Right atrium auricular region (tissue), 2 donors: Measurements from ENCODE around the gene HOXB3. TPM values are rescaled to one million over a fixed set of nuclear protein-coding genes. Genes with fewer than 3 reads are reported as not detected.

Source experiments
- DNase-seq: peaks from one replicate; pipeline ENCODE4 v3.0.0-alpha.2; 2019; ENCODE audit warnings: low spot score
- H3K27ac ChIP-seq, 2 donors: fragments of 200-600 bp; sonication (generic); 1 replicate in 1 of 2; 2 replicates in 1 of 2; pipeline ENCODE4 v1.5.1; 2016 to 2019
- H3K27me3 ChIP-seq, 2 donors: fragments of 200-600 bp; sonication (generic); one replicate each; pipeline versions ENCODE4 v1.5.1 to v1.6.0; 2017 to 2019
- H3K36me3 ChIP-seq: fragments of 200-600 bp; sonication (generic); one replicate; pipeline ENCODE4 v1.5.1; 2016
- H3K4me1 ChIP-seq, 2 donors: fragments of 200-600 bp; sonication (generic); one replicate each; pipeline versions ENCODE4 v1.5.1 to v1.6.0; 2017 to 2019
- H3K4me3 ChIP-seq, 2 donors: fragments of 200-600 bp; sonication (generic); 1 replicate in 1 of 2; 2 replicates in 1 of 2; pipeline ENCODE4 v1.5.1; 2017 to 2019; ENCODE audit warnings: mild to moderate bottlenecking in 1 of 2, moderate library complexity in 1 of 2
- H3K9me3 ChIP-seq, 2 donors: fragments of 200-600 bp; sonication (generic); one replicate each; pipeline ENCODE4 v1.5.1; 2019
- CTCF ChIP-seq, 2 donors: fragments of 200-600 bp; sonication (generic); IDR thresholded peaks; one replicate each; pipeline ENCODE4 v1.5.1; 2019; ENCODE audit warnings: antibody characterized with exemption in 2 of 2
- total RNA-seq, 2 donors: library from RNA; depleted of rRNA; stranded (reverse); fragments of >200 nt; gene quantifications; one replicate each; pipeline ENCODE4 v1.1.0, GENCODE V29; 2016

HOXB3 gene
- total RNA-seq, 2 donors from 2014 or later = 0.82 to 1.2 TPM

- peaks cover 58 to 88% of the 10 kb centered on the region in 2 donors for H3K27me3 ChIP-seq
- DNase-seq = no peak
Measured at GRCh38 chr17:48621410-48622392, 31.7 kb upstream of the HOXB3 start.

DNA sequence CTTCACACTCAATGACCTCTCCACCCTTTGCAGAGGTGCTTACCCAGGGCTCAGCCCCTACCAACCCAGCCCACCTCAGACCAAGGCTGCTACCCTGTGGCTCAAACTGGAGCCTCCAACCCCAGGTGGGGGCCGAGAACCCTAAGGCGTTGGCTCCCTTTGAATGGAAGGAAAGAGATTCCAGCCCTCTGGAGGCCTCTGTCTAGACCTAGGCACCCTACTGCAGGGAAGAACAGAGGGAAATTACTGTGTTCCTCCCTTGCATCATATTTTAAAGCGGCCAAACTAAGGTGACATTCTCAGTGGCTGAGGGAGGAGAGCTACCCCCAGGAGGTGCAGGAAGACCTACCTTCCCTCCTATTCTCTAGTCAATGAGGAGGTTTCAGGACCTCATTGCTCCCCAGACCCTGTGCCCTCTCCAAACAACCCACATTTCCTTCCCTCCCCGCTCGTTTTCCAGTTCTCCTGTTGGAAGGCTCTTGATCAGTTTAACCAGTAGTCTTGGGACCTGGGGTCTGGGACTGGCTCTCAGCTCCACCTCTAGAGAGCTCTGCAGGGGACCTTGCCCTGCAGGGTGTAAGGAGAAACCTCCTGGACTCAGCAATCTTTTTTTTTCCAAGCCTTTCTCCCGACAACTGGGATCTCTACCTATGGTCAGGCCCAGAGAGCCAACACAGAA lies 30.6 kb upstream of the HOXB3 start:
- DNase-seq = no peak
- TF ChIP-seq CTCF (IDR thresholded peaks at IDR 0.05) = no peak
- peaks cover 63 to 87% of the 10 kb centered on the region in 2 donors for H3K27me3 ChIP-seq

More at GRCh38 chr17:48621410-48622392, 31.7 kb upstream of the HOXB3 start:
- Histone ChIP-seq H3K4me1 (peaks cover 0 to 35% of the 10 kb centered on the region in 2 donors), H3K4me3 (no peak overlapping the region), H3K9me3 (no peaks in the 10 kb centered on the region), H3K36me3 (no peaks in the 10 kb centered on the region), H3K27ac (no peak overlapping the region)
- no peak for TF ChIP-seq CTCF (IDR thresholded peaks at IDR 0.05)

DNA sequence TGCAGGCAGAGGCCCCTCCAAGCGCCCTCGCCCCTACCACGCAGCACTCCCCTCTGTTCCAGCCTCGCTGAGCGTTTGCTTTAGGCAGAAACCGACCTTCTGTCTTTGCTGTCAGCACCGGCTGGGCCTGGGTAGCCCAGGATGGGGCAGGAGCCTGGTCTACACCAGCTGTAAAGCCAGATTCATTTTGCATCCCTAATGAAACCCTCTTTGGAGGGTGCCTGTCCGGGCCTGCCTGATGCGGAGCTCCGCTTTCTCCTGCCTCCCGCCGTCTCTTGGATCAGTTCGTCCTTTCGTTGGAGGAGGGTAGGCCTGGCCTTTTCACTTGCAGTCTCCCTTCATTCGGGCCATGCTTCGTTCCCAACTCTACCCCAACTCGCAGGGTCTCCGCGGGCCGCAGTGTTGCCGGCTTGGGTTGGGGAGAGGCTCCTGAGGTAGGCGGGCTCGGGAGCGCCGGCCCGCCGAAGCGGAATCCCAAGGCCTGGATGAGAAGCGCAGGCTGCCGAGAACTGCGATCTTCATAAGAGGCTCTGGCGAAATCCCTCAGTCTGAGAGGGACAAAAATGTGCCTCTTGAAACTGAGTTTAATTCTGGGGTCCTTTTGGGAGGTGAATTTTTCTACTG lies 29.9 kb upstream of the HOXB3 start:
- Histone ChIP-seq H3K4me3 (no peak overlapping the region), H3K9me3 (no peaks in the 10 kb centered on the region), H3K4me1 (peaks cover 0 to 18% of the 10 kb centered on the region in 2 donors), H3K27me3 (peaks cover 64 to 81% of the 10 kb centered on the region in 2 donors), H3K36me3 (no peaks in the 10 kb centered on the region), H3K27ac (no peak overlapping the region)
- no peak for TF ChIP-seq CTCF (IDR thresholded peaks at IDR 0.05)
- no peak for DNase-seq

More for the DNA sequence above, 30.6 kb upstream of the HOXB3 start:
- Histone ChIP-seq H3K4me1 (peaks cover 0 to 24% of the 10 kb centered on the region in 2 donors), H3K9me3 (no peaks in the 10 kb centered on the region), H3K27ac (no peak overlapping the region), H3K36me3 (no peaks in the 10 kb centered on the region), H3K4me3 (no peak overlapping the region)

GRCh38 chr17:48618256-48618896 lies 28.3 kb upstream of the HOXB3 start:
- no peaks in the 10 kb centered on the region for H3K36me3 ChIP-seq
- TF ChIP-seq CTCF (IDR thresholded peaks at IDR 0.05) = peak; percentile 86 to 97
- DNase-seq = peak; percentile 90
- H3K4me3 ChIP-seq = no peak overlapping the region
- H3K27ac ChIP-seq = no peak overlapping the region
- peaks cover 0 to 27% of the 10 kb centered on the region in 2 donors for H3K4me1 ChIP-seq
- H3K27me3 ChIP-seq = peaks cover 75 to 78% of the 10 kb centered on the region in 2 donors
- no peaks in the 10 kb centered on the region for H3K9me3 ChIP-seq
